H1 (cell line): ENCODE data around the gene DRAXIN. TPM values are rescaled to one million over a fixed set of nuclear protein-coding genes. Genes with fewer than 3 reads are reported as not detected.

Experiments
- CTCF ChIA-PET: fragments of 300-600 bp; sonication (Branson Sonifier 250); formaldehyde crosslinking; loops from one replicate; lab custom pipeline; 2021; ENCODE audit not compliant: partially characterized antibody; lab: Charles Lee
- POLR2A ChIA-PET: fragments of 300-600 bp; sonication (Branson Sonifier 250); formaldehyde crosslinking; loops from one replicate; lab custom pipeline; 2021; ENCODE audit warnings: inconsistent platforms; ENCODE audit not compliant: partially characterized antibody; lab: Charles Lee
- DNase-seq, 2 experiments: peaks; one replicate each; pipeline versions ENCODE4 v3.0.0 to v3.0.0-alpha.2; 2010 to 2022; ENCODE audit warnings: low spot score in 2 of 2, low read depth in 1 of 2, mixed read lengths in 1 of 2
- FAIRE-seq: peaks from 2 replicates; lab custom pipeline; 2011; peaks lifted over from hg19 to GRCh38; lab: Jason Lieb, UNC
- H2AFZ ChIP-seq: 2 replicates; pipeline ENCODE4 v1.8.1; 2012; ENCODE audit warnings: low read length, inconsistent platforms
- H2AK5ac ChIP-seq: 2 replicates; pipeline ENCODE4 v1.6.1; 2013; ENCODE audit warnings: low read depth, low read length
- H2BK120ac ChIP-seq: replicated peaks from 2 replicates; pipeline ENCODE3; 2013; ENCODE audit warnings: low read depth, low read length, inconsistent platforms
- H2BK12ac ChIP-seq: 2 replicates; pipeline ENCODE4 v1.6.1; 2013; ENCODE audit warnings: low read depth, low read length
- H2BK15ac ChIP-seq: 2 replicates; pipeline ENCODE4 v1.6.1; 2013; ENCODE audit warnings: low read length
- H2BK20ac ChIP-seq: 2 replicates; pipeline ENCODE4 v1.6.1; 2013; ENCODE audit warnings: low read length
- H2BK5ac ChIP-seq: 2 replicates; pipeline ENCODE4 v1.6.1; 2013; ENCODE audit warnings: low read depth, low read length
- H3K14ac ChIP-seq: 2 replicates; pipeline ENCODE4 v1.6.1; 2013; ENCODE audit warnings: inconsistent platforms; ENCODE audit not compliant: insufficient read length
- H3K18ac ChIP-seq: 2 replicates; pipeline ENCODE4 v1.6.1; 2013; ENCODE audit warnings: low read length; ENCODE audit errors: extremely low read depth
- H3K23ac ChIP-seq: 2 replicates; pipeline ENCODE4 v1.6.1; 2013; ENCODE audit warnings: inconsistent platforms; ENCODE audit not compliant: insufficient read length
- H3K23me2 ChIP-seq: 2 replicates; pipeline ENCODE4 v1.6.1; 2013; ENCODE audit warnings: low read depth, low read length
- H3K27ac ChIP-seq: 2 replicates; pipeline ENCODE4 v1.6.1; 2011; ENCODE audit warnings: low read depth, low read length, inconsistent platforms
- H3K27me3 ChIP-seq, 4 experiments: replicated peaks in 1 of 4; 1 replicate in 1 of 4; 2 replicates in 3 of 4; pipeline versions ENCODE4 v1.6.1 to v1.8.1; 2011 to 2013; ENCODE audit warnings: low read length in 3 of 4, mild to moderate bottlenecking in 3 of 4, inconsistent platforms in 2 of 4, mixed read lengths in 2 of 4, moderate library complexity in 1 of 4; ENCODE audit not compliant: control insufficient read depth in 3 of 4, insufficient read depth in 3 of 4; ENCODE audit errors: extremely low read depth in 1 of 4
- H3K36me3 ChIP-seq, 4 experiments: 2 replicates each; pipeline versions ENCODE4 v1.6.1 to v1.8.1; 2011 to 2013; ENCODE audit warnings: mild to moderate bottlenecking in 4 of 4, low read length in 3 of 4, moderate library complexity in 2 of 4, control low read depth in 1 of 4, inconsistent platforms in 1 of 4; ENCODE audit not compliant: insufficient read depth in 4 of 4, control insufficient read depth in 2 of 4
- H3K4ac ChIP-seq: replicated peaks from 2 replicates; pipeline ENCODE3; 2013; ENCODE audit warnings: low read length, low read depth, mixed read lengths, inconsistent platforms; ENCODE audit not compliant: insufficient read length
- H3K4me1 ChIP-seq, 4 experiments: replicated peaks in 1 of 4; 1 replicate in 1 of 4; 2 replicates in 3 of 4; pipeline versions ENCODE4 v1.6.1 to v1.8.1; 2011 to 2013; ENCODE audit warnings: low read length in 3 of 4, inconsistent platforms in 2 of 4, mixed read lengths in 1 of 4; ENCODE audit not compliant: insufficient read depth in 4 of 4, control insufficient read depth in 3 of 4
- H3K4me2 ChIP-seq, 2 experiments: 2 replicates each; pipeline versions ENCODE4 v1.6.1 to v1.8.1; 2011 to 2013; ENCODE audit warnings: low read depth in 2 of 2, low read length in 2 of 2, control low read depth in 1 of 2, inconsistent platforms in 1 of 2, mild to moderate bottlenecking in 1 of 2; ENCODE audit not compliant: insufficient read depth in 1 of 2
- H3K4me3 ChIP-seq, 4 experiments: fragments of 200-600, 300-600 bp in 1 of 4; sonication (generic), shearing (Covaris generic), sonication (Bioruptor Twin) in 1 of 4; 2 replicates each; pipeline versions ENCODE4 v1.5.1 to v1.8.1; 2011 to 2016; ENCODE audit warnings: low read length in 4 of 4, low read depth in 3 of 4, control low read depth in 2 of 4, inconsistent platforms in 2 of 4, mild to moderate bottlenecking in 2 of 4, mixed read lengths in 1 of 4, moderate library complexity in 1 of 4; ENCODE audit not compliant: insufficient read depth in 2 of 4; ENCODE audit errors: extremely low read depth in 1 of 4
- H3K56ac ChIP-seq: replicated peaks from 2 replicates; pipeline ENCODE3; 2013; ENCODE audit warnings: low read depth, mild to moderate bottlenecking, mixed read lengths, low read length, inconsistent platforms; ENCODE audit not compliant: insufficient read length
- H3K79me1 ChIP-seq: 2 replicates; pipeline ENCODE4 v1.6.1; 2013; ENCODE audit warnings: low read depth, low read length, control low read depth
- H3K79me2 ChIP-seq, 2 experiments: 2 replicates each; pipeline versions ENCODE4 v1.6.1 to v1.8.1; 2012 to 2013; ENCODE audit warnings: low read length in 2 of 2, mild to moderate bottlenecking in 2 of 2, inconsistent platforms in 1 of 2; ENCODE audit not compliant: insufficient read depth in 2 of 2, control insufficient read depth in 1 of 2
- H3K9ac ChIP-seq, 4 experiments: replicated peaks in 1 of 4; 1 replicate in 1 of 4; 2 replicates in 3 of 4; pipeline versions ENCODE4 v1.6.1 to v1.8.1; 2011 to 2013; ENCODE audit warnings: low read depth in 3 of 4, low read length in 3 of 4, control low read depth in 2 of 4, mild to moderate bottlenecking in 2 of 4, moderate library complexity in 2 of 4, inconsistent platforms in 1 of 4; ENCODE audit errors: extremely low read depth in 1 of 4
- H3K9me3 ChIP-seq, 2 experiments: 2 replicates each; pipeline versions ENCODE4 v1.6.1 to v1.8.1; 2012 to 2013; ENCODE audit warnings: mild to moderate bottlenecking in 2 of 2, moderate library complexity in 2 of 2, control low read depth in 1 of 2, inconsistent platforms in 1 of 2, low read depth in 1 of 2, low read length in 1 of 2, mixed read lengths in 1 of 2; ENCODE audit not compliant: insufficient read depth in 2 of 2
- H4K20me1 ChIP-seq, 2 experiments: replicated peaks in 1 of 2; 2 replicates each; pipeline versions ENCODE3 to v1.8.1; 2011 to 2013; ENCODE audit warnings: inconsistent platforms in 2 of 2, low read length in 2 of 2, mild to moderate bottlenecking in 1 of 2; ENCODE audit not compliant: insufficient read depth in 2 of 2, control insufficient read depth in 1 of 2
- H4K5ac ChIP-seq: 2 replicates; pipeline ENCODE4 v1.6.1; 2013; ENCODE audit warnings: low read length, low read depth, mixed read lengths, inconsistent platforms; ENCODE audit not compliant: insufficient read length
- H4K8ac ChIP-seq: 2 replicates; pipeline ENCODE4 v1.8.0; 2013; ENCODE audit warnings: mild to moderate bottlenecking, moderate library complexity, low read length, inconsistent platforms; ENCODE audit not compliant: insufficient read depth; ENCODE audit errors: extremely low read depth
- H4K91ac ChIP-seq: replicated peaks from 2 replicates; pipeline ENCODE3; 2013; ENCODE audit warnings: low read length, mixed read lengths, inconsistent platforms; ENCODE audit not compliant: insufficient read length
- BRCA1 ChIP-seq: IDR thresholded peaks from 2 replicates; pipeline ENCODE4 v1.6.1; 2012; ENCODE audit warnings: low read depth, low read length, improper control_type of control experiment
- EZH2 ChIP-seq: fragments of 200-600 bp; sonication (generic); IDR thresholded peaks from 2 replicates; pipeline ENCODE4 v1.7.1; 2012; ENCODE audit warnings: low read depth, mild to moderate bottlenecking, moderate library complexity, low read length, inconsistent platforms; ENCODE audit not compliant: severe bottlenecking
- HDAC2 ChIP-seq, 2 experiments: fragments of 300-600 bp in 1 of 2; sonication (generic) in 1 of 2; IDR thresholded peaks; 2 replicates each; pipeline ENCODE4 v1.6.1; 2011 to 2012; ENCODE audit warnings: low read depth in 2 of 2, low read length in 2 of 2, mild to moderate bottlenecking in 2 of 2, moderate library complexity in 2 of 2, borderline replicate concordance in 1 of 2, inconsistent platforms in 1 of 2
- KDM1A ChIP-seq: fragments of 200-600, 300-600 bp; sonication (generic); IDR thresholded peaks from 2 replicates; pipeline ENCODE4 v1.7.1; 2016; ENCODE audit warnings: mild to moderate bottlenecking, low read length, borderline replicate concordance
- MAFK ChIP-seq: IDR thresholded peaks from 2 replicates; pipeline ENCODE4 v1.6.1; 2012; ENCODE audit warnings: low read depth, mild to moderate bottlenecking, improper control_type of control experiment, low read length
- RFX5 ChIP-seq: IDR thresholded peaks from 2 replicates; pipeline ENCODE4 v1.6.1; 2011; ENCODE audit warnings: low read depth, low read length, improper control_type of control experiment, borderline replicate concordance
- SP1 ChIP-seq: IDR thresholded peaks from 2 replicates; pipeline ENCODE4 v1.6.1; 2011; ENCODE audit warnings: low read depth, low read length
- TAF7 ChIP-seq: optimal IDR thresholded peaks from 2 replicates; pipeline ENCODE3; 2011; ENCODE audit warnings: low read depth, mild to moderate bottlenecking, inconsistent platforms, low read length, moderate library complexity, borderline replicate concordance
- WGBS, 2 experiments: shearing (Covaris generic) in 1 of 2; methylation state at CpG; one replicate each; pipeline versions ENCODE4 v1.1.6 to v1.1.7; 2013 to 2015; ENCODE audit warnings: low lambda C conversion rate in 2 of 2, mixed read lengths in 2 of 2, inconsistent platforms in 1 of 2, low coverage in 1 of 2, missing lambda C conversion rate in 1 of 2; ENCODE audit not compliant: insufficient replicate concordance in 2 of 2, insufficient coverage in 1 of 2, insufficient read length in 1 of 2; ENCODE audit errors: extremely low coverage in 1 of 2, missing lambda C conversion rate in 1 of 2; 5-methylcytosine and 5-hydroxymethylcytosine counted together
- polyA plus RNA-seq, 7 experiments: library from polyadenylated mRNA; depleted of rRNA in 3 of 7; stranded (reverse) in 5 of 7; unstranded in 2 of 7; fragments of >200 nt in 5 of 7; fragments of 200-250 nt in 2 of 7; gene quantifications; 1 replicate in 5 of 7; 2 replicates in 1 of 7; 4 replicates in 1 of 7; pipeline versions ENCODE4 v1.2.1 to v1.2.3, GENCODE V29; 2011 to 2013; ENCODE audit warnings: missing spikeins in 2 of 7, mixed read lengths in 2 of 7
- total RNA-seq: library from RNA; stranded (reverse); fragmentation: NEBNext Ultra II Directional; extraction: Animal tissue kit (Norgen Biotek cat#: 25700); gene quantifications from 2 replicates; pipeline ENCODE4 v1.2.1, GENCODE V29; 2021
- TF ChIP-seq, protein P1 (sequence below): IDR thresholded peaks from 2 replicates; pipeline ENCODE4 v1.6.1; 2012; ENCODE audit warnings: inconsistent platforms
- TF ChIP-seq, protein P2 (sequence below): IDR thresholded peaks from 2 replicates; pipeline ENCODE4 v1.6.1; 2012; ENCODE audit warnings: inconsistent platforms

Gene DRAXIN
- total and polyA plus RNA-seq, 2 of the 8 experiments (the other 6 are each of a cell fraction or from before 2014, with no cell fraction given) = 4.6 to 17.6 TPM

DNA sequence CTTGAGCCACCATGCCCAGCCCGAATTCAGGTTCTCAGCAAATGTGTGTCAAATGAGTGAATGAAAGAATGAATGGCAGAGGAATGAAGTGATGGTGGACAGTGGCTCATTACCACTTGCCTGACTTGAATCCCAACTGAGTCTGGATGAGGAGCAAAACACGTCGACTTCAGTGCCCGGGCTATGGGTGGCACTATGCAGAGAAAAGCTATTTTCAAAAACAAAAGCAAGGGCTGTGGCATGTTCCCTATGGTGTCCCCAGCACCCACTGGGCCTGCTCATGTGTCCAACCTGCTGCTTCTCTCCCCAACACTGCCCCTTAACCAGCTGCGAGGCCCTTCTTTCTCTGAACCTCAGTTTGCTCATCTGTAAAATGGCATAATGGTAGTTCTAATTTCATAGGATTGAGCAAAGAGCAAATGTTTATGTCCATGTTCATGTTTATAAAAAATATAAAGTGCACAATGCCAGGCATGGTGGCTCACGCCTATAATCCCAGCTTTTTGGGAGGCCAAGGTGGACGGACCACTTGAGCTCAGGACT, 6.2 kb upstream of the DRAXIN start:
- Histone ChIP-seq H2BK20ac (no peak overlapping the region), H3K36me3 (peaks cover 0 to 15% (median 0%) of the 10 kb centered on the region in 4 experiments; a peak in 2 of 8 replicates), H2BK12ac (no peak overlapping the region), H4K20me1 (peaks cover 3 to 12% of the 10 kb centered on the region in 2 experiments), H3K79me2 (peaks cover 19 to 64% of the 10 kb centered on the region in 2 experiments), H4K91ac (no peak overlapping the region), H4K5ac (no peak overlapping the region), H3K14ac (no peak overlapping the region), H3K4me1 (peaks cover 19 to 52% (median 35%) of the 10 kb centered on the region in 4 experiments), H3K56ac (no peak overlapping the region), H2AK5ac (no peak overlapping the region), H3K27me3 (no peaks in the 10 kb centered on the region), H2BK15ac (no peak overlapping the region), H3K4ac (no peak overlapping the region), H3K79me1 (peaks cover 19% of the 10 kb centered on the region), H3K4me3 (no peak overlapping the region), H2BK120ac (no peak overlapping the region), H2BK5ac (no peak overlapping the region), H3K9me3 (no peaks in the 10 kb centered on the region), H3K4me2 (peak overlapping the region in 1 of 2 experiments; percentile 50; a peak in 1 of 4 replicates), H4K8ac (no peak overlapping the region), H3K23ac (no peak overlapping the region), H3K27ac (no peak overlapping the region), H3K18ac (no peak overlapping the region), H3K23me2 (peaks cover 13% of the 10 kb centered on the region), H2AFZ (no peak overlapping the region), H3K9ac (no peak overlapping the region)
- ChIA-PET CTCF (interaction anchor here (0.7 to 21.6 kb wide), 11 partner anchors 9 to 56 kb away, joined by 3 to 266 read pairs (median 4); no protein-coding TSS in a partner anchor), POLR2A (interaction anchor here (0.5 to 32.0 kb wide), 9 partner anchors 1 to 358 kb away, joined by 3 to 1025 read pairs (median 6); partner anchors contain the start of genes DRAXIN, FBXO6 and MAD2L2)
- DNase-seq (no peak), FAIRE-seq (no peak)
- WGBS, 2 experiments = 79% methylated on average over 7 of the region's 7 CpGs; no CpG with 5 or more reads in 1 of the 2 experiments
- TF ChIP-seq, protein P1, sequence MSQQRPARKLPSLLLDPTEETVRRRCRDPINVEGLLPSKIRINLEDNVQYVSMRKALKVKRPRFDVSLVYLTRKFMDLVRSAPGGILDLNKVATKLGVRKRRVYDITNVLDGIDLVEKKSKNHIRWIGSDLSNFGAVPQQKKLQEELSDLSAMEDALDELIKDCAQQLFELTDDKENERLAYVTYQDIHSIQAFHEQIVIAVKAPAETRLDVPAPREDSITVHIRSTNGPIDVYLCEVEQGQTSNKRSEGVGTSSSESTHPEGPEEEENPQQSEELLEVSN = no peak
- no peak for TF ChIP-seq MAFK
- TF ChIP-seq SP1 = no peak
- TF ChIP-seq KDM1A = peak; percentile 83
- TF ChIP-seq, protein P2, sequence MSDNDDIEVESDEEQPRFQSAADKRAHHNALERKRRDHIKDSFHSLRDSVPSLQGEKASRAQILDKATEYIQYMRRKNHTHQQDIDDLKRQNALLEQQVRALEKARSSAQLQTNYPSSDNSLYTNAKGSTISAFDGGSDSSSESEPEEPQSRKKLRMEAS = no peak
- no peak for TF ChIP-seq EZH2
- no peak for TF ChIP-seq BRCA1
- peak in 1 of 2 experiments; percentile 52; a peak in 1 of 4 replicates for TF ChIP-seq HDAC2 (IDR thresholded peaks at IDR 0.05; ENCODE audit: borderline replicate concordance in 1 of 2, low read depth in 2 of 2, low read length in 2 of 2)
- no peak for TF ChIP-seq RFX5
- TF ChIP-seq TAF7 = no peak
